Subcutaneous adipose tissue (tissue), 4 donors: ENCODE results near the gene NME7. TPM values are rescaled to one million over a fixed set of nuclear protein-coding genes. Genes with fewer than 3 reads are reported as not detected.

Experiments
- CTCF ChIP-seq: fragments of 450-650 bp; IDR thresholded peaks from one replicate; pipeline ENCODE4 v1.5.1; 2016; ENCODE audit warnings: low read depth, mild to moderate bottlenecking, control low read depth, antibody characterized with exemption, moderate library complexity
- total RNA-seq, 4 donors: library from RNA; depleted of rRNA; stranded (reverse); fragments of >200 nt; gene quantifications; one replicate each; pipeline ENCODE4 v1.1.0, GENCODE V29; 2016

Gene NME7
- total RNA-seq, 4 donors from 2014 or later, result 10.5 to 14.2 (median 12.9) TPM

GRCh38 chr1:169295425-169295824, 72.2 kb downstream of the NME7 start:
- TF ChIP-seq CTCF, result no peak

DNA sequence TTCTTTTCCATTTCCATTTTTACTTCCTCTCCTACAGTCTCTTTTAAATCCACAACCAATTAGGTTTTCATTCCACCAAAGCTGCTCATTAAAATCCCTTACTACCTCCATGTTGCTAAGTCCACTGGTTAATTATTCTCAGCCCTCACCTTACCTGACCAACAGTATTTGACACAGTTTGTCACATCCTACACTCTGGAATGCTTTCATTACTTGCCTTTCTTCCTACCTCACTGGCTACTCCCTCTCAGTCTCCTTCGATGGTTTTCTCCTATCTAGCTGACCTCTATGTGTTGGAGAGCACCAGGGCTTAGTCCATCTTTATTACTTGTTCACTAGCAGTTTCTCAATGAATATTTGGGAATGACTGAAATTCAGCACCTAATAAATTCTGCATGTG, 78.6 kb downstream of the NME7 start:
- TF ChIP-seq CTCF, result no peak

GRCh38 chr1:169288011-169288414, 79.6 kb downstream of the NME7 start:
- TF ChIP-seq CTCF, result no peak

- no peak for TF ChIP-seq CTCF
These were observed 80.3 kb downstream of the NME7 start for GRCh38 chr1:169287280-169287679.

DNA sequence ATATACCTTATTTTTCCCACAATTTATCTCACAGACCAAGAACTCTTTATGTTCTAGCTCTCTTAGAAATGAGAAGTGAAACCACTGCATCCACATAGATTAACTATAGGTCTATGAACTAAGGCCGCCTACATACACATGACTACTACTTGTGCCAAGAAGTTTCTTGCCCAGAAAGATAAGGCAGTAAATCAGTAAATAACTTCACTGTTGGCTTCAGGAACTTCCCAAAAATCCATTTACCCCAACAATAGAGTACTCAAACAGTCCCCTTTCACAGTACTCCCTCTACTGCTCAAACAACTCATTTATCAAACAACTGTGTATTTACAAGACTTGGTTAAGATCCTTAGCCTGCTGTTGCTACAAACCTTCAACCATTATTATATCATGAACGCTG, 96.5 kb downstream of the NME7 start:
- no peak for TF ChIP-seq CTCF

DNA sequence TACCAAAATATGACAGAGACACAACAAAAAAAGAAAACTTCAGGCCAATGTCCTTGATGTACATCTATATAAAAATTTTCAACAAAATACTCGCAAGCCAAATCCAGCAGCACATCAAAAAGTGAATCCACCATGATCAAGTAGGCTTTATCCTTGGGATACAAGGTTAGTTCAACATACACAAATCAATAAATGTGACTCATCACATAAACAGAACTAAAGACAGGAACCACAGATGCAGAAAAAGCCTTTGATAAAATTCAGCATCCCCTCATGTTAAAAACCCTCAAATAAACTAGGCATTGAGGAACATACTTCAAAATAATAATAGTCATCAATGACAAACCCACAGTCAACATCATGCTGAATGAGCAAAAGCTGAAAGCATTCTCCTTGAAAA, 101.5 kb downstream of the NME7 start:
- TF ChIP-seq CTCF, result no peak

DNA sequence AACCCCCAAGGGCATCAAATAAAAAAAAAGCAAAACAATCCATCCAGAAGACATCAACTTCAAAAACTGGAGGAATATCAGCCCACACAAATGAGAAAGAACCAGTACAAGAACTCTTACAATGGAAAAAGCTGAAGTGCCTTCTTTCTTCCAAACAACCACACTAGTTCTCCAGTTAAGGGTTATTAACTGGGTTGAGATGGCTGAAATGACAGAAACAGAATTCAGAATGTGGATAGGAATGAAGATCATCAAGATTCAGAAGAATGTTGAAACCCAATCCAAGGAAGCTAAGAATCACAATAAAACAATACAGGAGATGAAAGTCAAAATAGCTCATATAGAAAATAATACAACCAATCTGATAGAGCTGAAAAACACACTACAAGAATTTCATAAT, 104.5 kb downstream of the NME7 start:
- no peak for TF ChIP-seq CTCF
